K562 (cell line): ENCODE measurements around the gene MRPL2. TPM values are rescaled to one million over a fixed set of nuclear protein-coding genes. Genes with fewer than 3 reads are reported as not detected.

ENCODE experiments used
- ATAC-seq: fragments of 200-7000 bp; cut with Tn5 transposase; 3 replicates; pipeline ENCODE4 v1.9.1; 2020; ENCODE audit warnings: moderate library complexity
- BruUV-seq: library from RNA; stranded (reverse); fragments of 400-500 nt; replicated peaks from 2 replicates; lab custom pipeline; 2021; lab: Mats Ljungman, UMichigan
- CTCF ChIA-PET: fragments of 300-600 bp; formaldehyde crosslinking; extraction: SDS; loops from one replicate; lab custom pipeline; 2021; ENCODE audit warnings: low intra/inter-chr PET ratio; lab: Yijun Ruan, JAX
- POLR2A ChIA-PET: fragments of 300-600, 350-650 bp; sonication (Branson Sonifier 250); formaldehyde crosslinking; extraction: SDS; loops from one replicate; lab custom pipeline; 2021; ENCODE audit warnings: antibody characterized with exemption, inconsistent platforms; lab: Yijun Ruan, JAX
- DNase-seq, 4 experiments: peaks; one replicate each; pipeline versions ENCODE4 v3.0.0 to v3.0.0-alpha.2; 2011 to 2018; ENCODE audit warnings: low spot score in 3 of 4, mixed read lengths in 3 of 4; ENCODE audit errors: extremely low read depth in 1 of 4
- FAIRE-seq: peaks from 2 replicates; lab custom pipeline; 2011; peaks lifted over from hg19 to GRCh38; lab: Jason Lieb, UNC
- H2AFZ ChIP-seq: 2 replicates; pipeline ENCODE4 v1.6.0; 2011; ENCODE audit warnings: low read depth, low read length, control low read depth, inconsistent platforms
- H3K27ac ChIP-seq: fragments of 200-600 bp; 3 replicates; pipeline ENCODE4 v1.8.0; 2011; ENCODE audit warnings: low read depth, mild to moderate bottlenecking, control low read depth, inconsistent platforms, low read length, moderate library complexity, mixed read lengths; ENCODE audit errors: extremely low read depth
- H3K27me3 ChIP-seq, 2 experiments: fragments of 300-600 bp in 1 of 2; 2 replicates in 1 of 2; 3 replicates in 1 of 2; pipeline versions ENCODE4 v1.6.0 to v1.8.0; 2011; ENCODE audit warnings: inconsistent platforms in 2 of 2, low read length in 2 of 2, mild to moderate bottlenecking in 1 of 2, mixed read lengths in 1 of 2, moderate library complexity in 1 of 2; ENCODE audit not compliant: control insufficient read depth in 2 of 2, insufficient read depth in 2 of 2
- H3K36me3 ChIP-seq: fragments of 300-600 bp; 3 replicates; pipeline ENCODE4 v1.8.0; 2011; ENCODE audit warnings: mild to moderate bottlenecking, low read length, inconsistent platforms; ENCODE audit not compliant: control insufficient read depth, insufficient read depth
- H3K4me1 ChIP-seq, 2 experiments: fragments of 200-600 bp in 1 of 2; replicated peaks in 1 of 2; 2 replicates in 1 of 2; 3 replicates in 1 of 2; pipeline versions ENCODE4 v1.5.1 to v1.8.0; 2011; ENCODE audit warnings: inconsistent platforms in 2 of 2, low read length in 2 of 2, mild to moderate bottlenecking in 1 of 2, mixed read lengths in 1 of 2, moderate library complexity in 1 of 2; ENCODE audit not compliant: control insufficient read depth in 2 of 2, insufficient read depth in 2 of 2
- H3K4me2 ChIP-seq: 2 replicates; pipeline ENCODE4 v1.6.1; 2011; ENCODE audit warnings: low read length, control low read depth, inconsistent platforms, mixed read lengths; ENCODE audit not compliant: insufficient read depth
- H3K4me3 ChIP-seq: fragments of 200-600 bp; sonication (generic), shearing (Covaris generic); 2 replicates; pipeline ENCODE4 v1.5.1; 2016; ENCODE audit warnings: control low read depth, inconsistent platforms
- H3K79me2 ChIP-seq: fragments of 200-600 bp; 3 replicates; pipeline ENCODE4 v1.8.0; 2011; ENCODE audit warnings: low read length, inconsistent platforms; ENCODE audit not compliant: control insufficient read depth, insufficient read depth
- H3K9ac ChIP-seq, 2 experiments: 2 replicates each; pipeline versions ENCODE4 v1.6.0 to v1.6.1; 2011; ENCODE audit warnings: low read depth in 2 of 2, low read length in 2 of 2, control low read depth in 1 of 2, inconsistent platforms in 1 of 2, mild to moderate bottlenecking in 1 of 2, mixed read lengths in 1 of 2; ENCODE audit not compliant: insufficient read depth in 1 of 2
- H3K9me1 ChIP-seq: one replicate; pipeline ENCODE4 v1.6.0; 2011; ENCODE audit warnings: inconsistent platforms, mild to moderate bottlenecking, low read length, moderate library complexity; ENCODE audit not compliant: control insufficient read depth, insufficient read depth
- H3K9me3 ChIP-seq: replicated peaks from 2 replicates; pipeline ENCODE4 v1.5.1; 2011; ENCODE audit warnings: low read depth, low read length, inconsistent platforms; ENCODE audit not compliant: control insufficient read depth, insufficient read depth
- H4K20me1 ChIP-seq: replicated peaks from 2 replicates; pipeline ENCODE4 v1.6.1; 2011; ENCODE audit warnings: low read length, inconsistent platforms, mixed read lengths; ENCODE audit not compliant: control insufficient read depth, insufficient read depth
- TCF3 ChIP-seq: sonication (generic); formaldehyde crosslinking; IDR thresholded peaks from 2 replicates; pipeline ENCODE4 v1.4.0; 2020; ENCODE audit warnings: mild to moderate bottlenecking, missing genetic modification reagents
- TFAM ChIP-seq: fragments of 250-450 bp; sonication (Bioruptor Pico); conservative IDR thresholded peaks from 2 replicates; pipeline ENCODE4 v1.5.0; 2021; ENCODE audit warnings: mild to moderate bottlenecking, moderate library complexity
- TGIF2 ChIP-seq: sonication (generic); formaldehyde crosslinking; IDR thresholded peaks from 2 replicates; pipeline ENCODE4 v1.8.1; 2022; ENCODE audit warnings: mild to moderate bottlenecking, missing genetic modification reagents, moderate library complexity
- THAP12 ChIP-seq: fragments of 250-450 bp; sonication (Bioruptor Pico); IDR thresholded peaks from 2 replicates; pipeline ENCODE4 v1.9.0; 2021; ENCODE audit warnings: mild to moderate bottlenecking, inconsistent platforms
- WHSC1 ChIP-seq: IDR thresholded peaks from one replicate; pipeline ENCODE4 v1.6.1; 2012; ENCODE audit warnings: low read length, control low read depth, inconsistent platforms
- XRCC4 ChIP-seq: IDR thresholded peaks from one replicate; pipeline ENCODE4 v1.6.1; 2011; ENCODE audit not compliant: insufficient read depth, insufficient read length; ENCODE audit errors: extremely low read depth
- WGBS: fragments of 100-300 bp; shearing (Covaris generic); methylation state at CpG from one replicate; pipeline ENCODE4 v1.1.6; 2016; ENCODE audit warnings: low coverage, mixed read lengths; ENCODE audit not compliant: insufficient coverage; ENCODE audit errors: missing lambda C conversion rate; 5-methylcytosine and 5-hydroxymethylcytosine counted together
- in situ Hi-C: fragments of 300-500 bp; cut with MboI; formaldehyde crosslinking; loops from 4 replicates; pipeline ENCODE4 v1.15.0; 2018; ENCODE audit warnings: inconsistent platforms, mixed read lengths
- intact Hi-C: fragments of 100-400 bp; cut with micrococcal nuclease; formaldehyde crosslinking; loops from 2 replicates; pipeline ENCODE4 v1.14.2; 2022
- polyA plus RNA-seq, 8 experiments: library from polyadenylated mRNA; depleted of rRNA in 4 of 8; stranded (reverse) in 5 of 8; unstranded in 3 of 8; fragments of >200 nt; fragmentation: Nextera tagmentation in 2 of 8; fragmentation: Illumina TruSeq in 1 of 8; extraction: Ambion mirVana in 2 of 8; extraction: Trizol in 1 of 8; gene quantifications; 2 replicates each; pipeline versions ENCODE4 v1.2.1 to v1.2.3, GENCODE V29; 2011 to 2014; ENCODE audit warnings: inconsistent platforms in 1 of 8, missing spikeins in 1 of 8
- total RNA-seq, 7 experiments: library from RNA; depleted of rRNA in 6 of 7; stranded (reverse); fragments of >200 nt in 6 of 7; fragmentation: Illumina TruSeq in 2 of 7; extraction: Trizol in 2 of 7; gene quantifications; 2 replicates each; pipeline versions ENCODE4 v1.2.1 to v1.2.3, GENCODE V29; 2011 to 2021; ENCODE audit warnings: low replicate concordance in 1 of 7

Gene MRPL2
- total and polyA plus RNA-seq, 9 of the 15 experiments (the other 6 are each of a cell fraction or from before 2014, with no cell fraction given), result 63.1 to 262 (median 121) TPM

GRCh38 chr6:43029120-43029519, 30.1 kb downstream of the MRPL2 start:
- no peaks in the 10 kb centered on the region for H3K9me1 ChIP-seq
- intact Hi-C loops, result no loop called here
- H4K20me1 ChIP-seq, result no peaks in the 10 kb centered on the region
- no peak overlapping the region for H3K27ac ChIP-seq
- H3K9me3 ChIP-seq, result no peaks in the 10 kb centered on the region
- FAIRE-seq (no peak), DNase-seq (no peak), ATAC-seq (no peak)
- in situ Hi-C loops, result no loop called here
- no peak overlapping the region for H3K4me2 ChIP-seq
- H3K36me3 ChIP-seq, result peaks cover 77% of the 10 kb centered on the region
- TF ChIP-seq TGIF2 (CRISPR knock-in tag) (no peak), TFAM (no peak), TCF3 (no peak), XRCC4 (no peak)
- H3K4me1 ChIP-seq, result no peaks in the 10 kb centered on the region
- CTCF ChIA-PET, result no interaction called here
- POLR2A ChIA-PET, result interaction anchor here (0.6 to 1.9 kb wide), 9 partner anchors 8 to 115 kb away, joined by 3 to 7 read pairs (median 4); partner anchors contain the start of gene RRP36
- BruUV-seq, result TSS peak; percentile 30
- H3K79me2 ChIP-seq, result peaks cover 9% of the 10 kb centered on the region
- H3K4me3 ChIP-seq, result no peak overlapping the region
- no peak overlapping the region for H3K9ac ChIP-seq
- H3K27me3 ChIP-seq, result no peaks in the 10 kb centered on the region
- 94% methylated on average over 9 of the region's 9 CpGs for WGBS
- no peak overlapping the region for H2AFZ ChIP-seq

GRCh38 chr6:43026365-43026764, 32.9 kb downstream of the MRPL2 start:
- ChIA-PET CTCF (no interaction called here), POLR2A (interaction anchor here (0.7 to 1.5 kb wide), 3 partner anchors 9 to 96 kb away, joined by 3 to 5 read pairs (median 3); partner anchors contain the start of gene KLHDC3)
- in situ Hi-C loops, result no loop called here
- 99% methylated on average over 5 of the region's 5 CpGs for WGBS
- Histone ChIP-seq H3K4me1 (peaks cover 2 to 14% of the 10 kb centered on the region in 2 experiments; a peak in 4 of 5 replicates), H4K20me1 (no peaks in the 10 kb centered on the region), H3K9me3 (no peaks in the 10 kb centered on the region), H3K9me1 (no peaks in the 10 kb centered on the region), H3K4me3 (no peak overlapping the region), H3K79me2 (peaks cover 36% of the 10 kb centered on the region), H3K27ac (no peak overlapping the region), H2AFZ (no peak overlapping the region), H3K36me3 (peaks cover 75% of the 10 kb centered on the region), H3K9ac (no peak overlapping the region), H3K27me3 (no peaks in the 10 kb centered on the region), H3K4me2 (no peak overlapping the region)
- DNase-seq, result no peak
- ATAC-seq, result no peak
- intact Hi-C loops, result no loop called here
- no peak for FAIRE-seq
- no TSS peak for BruUV-seq
- TF ChIP-seq WHSC1, result no peak
- TF ChIP-seq THAP12 (CRISPR knock-in tag), result no peak
